Iris pigment epithelial cell (primary cell): Measurements from ENCODE around the gene PELO.
A peak's percentile ranks its signal among the peaks of the same experiment; 100 is the strongest.

ENCODE experiments used
- DNase-seq: peaks from one replicate; pipeline ENCODE4 v3.0.0-alpha.2; 2011; ENCODE audit warnings: low read depth

The PELO gene

DNA sequence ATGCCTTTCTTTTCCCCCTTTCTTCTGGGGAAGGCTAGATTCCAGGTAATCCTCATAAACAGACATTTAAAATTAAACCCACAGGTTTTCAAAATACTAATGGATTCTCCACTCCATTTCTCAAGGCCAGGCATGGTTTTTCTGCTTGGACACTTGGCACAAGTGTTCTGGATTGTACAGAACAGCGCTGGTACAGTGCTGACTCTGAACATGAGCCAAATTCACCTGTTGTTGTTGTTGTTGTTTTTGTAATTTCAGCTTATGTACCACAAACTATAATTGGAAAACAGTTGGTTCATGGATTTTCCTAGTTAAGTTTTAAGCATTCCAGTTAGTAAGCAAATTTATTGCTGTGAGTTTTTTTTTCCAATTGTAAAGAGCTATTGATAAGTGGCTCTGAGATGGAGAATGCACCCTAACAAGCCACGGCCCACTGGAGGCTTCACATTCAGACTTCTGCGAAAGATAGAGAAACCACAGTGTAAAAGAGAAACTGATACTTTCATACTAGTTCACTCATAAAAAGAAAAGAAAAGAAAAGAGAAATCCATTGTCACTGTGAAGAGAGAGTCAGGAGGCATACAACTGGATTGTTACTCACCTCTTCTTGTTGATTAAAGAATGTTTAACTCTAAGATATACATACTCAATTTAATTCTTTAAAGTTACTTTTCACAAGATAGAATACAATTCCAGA, 16.2 kb upstream of the PELO start:
- DNase-seq: no peak

DNA sequence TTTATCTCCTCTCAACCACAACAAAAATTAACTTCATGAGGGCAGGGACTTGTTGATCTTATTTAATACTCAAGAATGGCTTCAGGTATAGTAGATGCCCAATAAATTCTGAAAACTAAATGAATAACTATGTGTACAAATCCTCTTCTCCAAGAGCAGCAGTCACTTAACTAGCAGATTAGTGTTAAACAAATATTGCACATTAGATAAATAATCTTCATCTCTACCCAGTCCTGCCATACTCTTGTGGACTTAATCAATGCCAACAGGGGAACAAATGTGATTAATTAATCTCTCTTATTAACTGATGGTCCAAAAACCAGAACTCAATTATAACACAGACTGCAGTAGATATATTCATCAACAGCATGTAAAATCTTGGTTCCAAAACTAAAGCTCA, 15.0 kb upstream of the PELO start:
- DNase-seq: no peak

DNA sequence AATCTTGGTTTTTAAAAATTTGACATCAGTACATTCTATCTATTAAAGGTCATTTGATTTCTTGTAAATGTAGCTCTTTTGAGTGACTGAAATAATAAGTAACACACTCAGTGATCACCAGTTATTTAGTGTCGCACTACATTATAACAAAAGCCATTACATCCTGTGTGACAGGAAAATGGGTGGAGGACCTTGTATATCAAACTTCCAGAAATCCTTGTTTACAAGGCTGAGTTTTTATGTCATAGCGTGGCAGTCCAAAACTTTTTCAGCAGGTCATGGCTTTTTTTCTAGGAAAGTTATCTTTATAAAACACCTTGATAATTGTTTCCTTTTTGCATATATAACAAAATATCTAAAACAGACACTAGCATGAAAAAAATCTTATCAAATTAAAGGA, 14.4 kb upstream of the PELO start:
- no peak for DNase-seq

DNA sequence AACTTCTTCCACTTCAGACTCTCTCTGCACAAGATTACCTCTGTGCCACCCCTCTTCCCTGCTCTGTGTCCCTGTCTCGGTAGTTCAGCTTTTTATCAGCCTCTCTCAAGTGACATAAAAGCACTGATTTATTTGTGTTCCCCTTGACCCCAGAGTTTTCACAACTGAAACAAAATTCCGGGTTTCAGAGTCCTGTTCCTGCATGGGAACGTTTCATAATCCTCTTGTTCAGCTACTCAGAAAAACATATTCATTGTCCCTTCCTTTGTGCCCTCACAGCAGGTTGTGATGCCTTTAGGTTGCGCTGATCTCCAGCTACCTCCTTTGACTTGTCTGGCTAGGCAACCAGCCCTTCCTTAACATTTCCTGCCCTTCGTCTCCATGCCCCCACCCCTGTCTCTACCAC, 13.7 kb upstream of the PELO start:
- no peak for DNase-seq

DNA sequence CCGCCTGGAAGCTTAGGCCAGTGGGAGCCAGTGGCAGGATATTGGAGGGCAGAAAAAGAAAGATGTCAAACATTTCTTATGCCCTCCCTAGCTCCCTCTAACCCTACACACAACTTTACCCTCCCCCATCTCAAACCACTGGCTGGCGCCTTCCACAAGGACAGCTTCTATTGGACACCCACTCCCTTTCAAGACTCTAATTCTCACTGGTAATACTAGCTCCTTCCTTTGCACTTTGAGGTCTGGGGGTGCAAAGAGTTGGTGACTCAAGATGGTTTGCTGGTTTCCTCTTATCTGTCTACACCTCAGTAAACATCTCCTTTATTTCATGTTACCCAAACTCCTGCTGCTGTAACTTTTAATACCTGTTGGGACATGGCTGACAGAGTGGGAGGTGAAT, 11.6 kb upstream of the PELO start:
- no peak for DNase-seq

GRCh38 chr5:52777186-52777585, 10.5 kb upstream of the PELO start:
- no peak for DNase-seq

DNA sequence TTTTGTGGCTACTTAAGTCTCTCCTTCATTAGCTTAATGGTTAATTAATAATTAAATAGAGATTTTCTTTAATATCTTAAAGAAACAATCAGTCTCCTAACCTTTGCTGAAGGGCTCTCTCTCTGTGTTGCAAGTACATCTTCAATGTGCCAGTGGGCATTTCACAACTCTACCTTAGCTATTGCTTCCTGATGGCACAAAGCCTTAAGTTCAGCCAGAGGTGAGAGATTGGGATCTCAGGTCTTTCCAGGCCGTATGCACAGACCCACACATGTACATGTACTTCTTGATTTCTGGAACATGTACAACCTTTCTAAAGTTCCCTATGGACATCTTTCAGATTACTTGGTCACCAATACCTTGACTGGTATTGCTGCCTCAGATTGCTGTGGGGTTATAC, 8.9 kb upstream of the PELO start:
- DNase-seq: no peak

DNA sequence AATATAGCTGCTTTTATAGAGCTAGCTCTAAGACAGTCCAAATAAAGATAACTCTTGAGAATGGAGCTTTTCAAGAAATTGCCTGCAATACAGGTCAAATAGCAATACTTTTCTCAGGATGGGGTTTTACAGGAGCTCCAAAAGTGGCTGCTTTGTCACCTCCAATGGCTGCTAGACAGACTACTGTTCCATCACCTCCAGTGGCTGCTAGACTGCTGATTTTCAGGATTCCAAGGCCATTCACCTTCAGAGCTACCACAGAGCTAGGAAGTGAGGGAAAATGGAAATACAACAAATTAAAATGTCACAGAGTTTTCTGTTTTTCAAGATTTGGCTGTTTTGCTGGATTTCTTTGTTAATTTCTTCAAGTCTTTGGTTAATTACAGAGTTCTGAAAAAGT, 8.5 kb upstream of the PELO start:
- no peak for DNase-seq

DNA sequence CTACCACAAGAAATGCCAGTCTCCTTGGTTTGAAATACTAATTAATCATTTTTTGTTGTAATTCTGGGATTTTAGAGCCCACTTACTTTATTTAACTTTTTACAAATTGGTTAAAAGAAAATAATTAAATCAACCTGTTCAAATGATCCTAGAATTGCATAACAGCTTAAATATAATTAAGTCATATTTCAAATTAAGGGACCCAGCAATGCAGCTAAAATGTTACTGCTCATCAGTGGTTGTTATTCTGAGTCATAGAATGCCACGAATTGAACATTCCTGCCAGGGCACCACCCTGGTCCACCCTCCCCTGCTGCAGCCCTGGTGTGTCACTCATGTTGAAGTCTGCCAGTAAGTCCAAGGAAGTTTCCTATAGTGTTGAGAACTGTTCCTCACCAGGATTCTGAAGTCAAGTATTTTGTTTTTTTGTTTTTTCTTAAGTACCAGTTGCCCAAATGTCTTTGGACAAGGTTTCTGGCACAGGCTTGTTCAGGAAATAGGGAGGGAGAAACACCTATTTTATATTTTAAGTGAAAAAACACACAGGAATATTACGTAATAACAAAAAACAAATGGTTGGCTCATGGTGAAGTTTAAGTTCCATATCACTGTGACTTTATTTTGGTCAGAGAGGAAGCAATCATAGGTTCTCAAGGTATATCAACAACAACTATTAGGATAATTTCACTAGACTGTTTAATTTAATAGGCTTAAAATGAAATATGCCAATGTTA, 4.3 kb upstream of the PELO start:
- no peak for DNase-seq

DNA sequence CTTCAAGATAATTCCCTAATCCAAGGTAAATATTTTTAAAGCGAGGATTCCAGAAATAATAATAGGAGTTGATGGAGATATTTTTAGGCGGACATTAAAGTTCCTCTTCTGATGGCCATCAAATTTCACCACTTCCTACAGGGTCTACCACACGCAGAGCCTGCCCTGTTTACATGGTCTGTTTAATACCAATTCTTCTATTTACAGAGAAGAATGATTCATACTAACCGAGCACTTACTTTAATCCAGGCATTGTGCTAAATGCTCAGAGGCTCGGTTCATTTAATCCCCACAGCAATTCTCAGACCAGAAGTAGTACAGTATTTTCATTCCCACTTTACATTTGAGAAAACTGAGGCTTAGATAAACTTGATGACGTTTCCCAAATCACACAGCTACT, 3.0 kb upstream of the PELO start:
- peak; percentile 72 for DNase-seq

DNA sequence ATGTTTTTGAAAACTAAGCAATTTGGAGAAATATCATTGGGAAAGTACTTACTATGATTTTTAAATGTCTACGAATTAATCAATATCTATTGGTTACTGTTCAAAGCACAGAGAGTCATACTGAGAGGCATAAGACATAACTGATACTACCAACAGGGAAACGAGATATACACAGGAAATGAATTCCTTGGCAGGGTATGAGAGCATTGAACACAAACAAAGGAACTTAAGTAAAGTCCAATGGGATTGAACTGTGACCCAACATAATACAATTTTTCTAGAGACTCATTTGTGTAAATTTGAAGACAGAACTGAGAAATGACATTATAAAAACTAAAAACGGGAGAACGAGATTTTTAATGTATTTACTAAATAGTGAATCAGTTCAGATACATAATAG, 1.3 kb upstream of the PELO start:
- no peak for DNase-seq

GRCh38 chr5:52786949-52787599, 642 bp upstream of the PELO start:
- DNase-seq: no peak

- no peak for DNase-seq
Measured at GRCh38 chr5:52788505-52788821, 747 bp downstream of the PELO start.

- no peak for DNase-seq
Measured at GRCh38 chr5:52789378-52789777, 1.7 kb downstream of the PELO start.

- no peak for DNase-seq
Measured at GRCh38 chr5:52789851-52790250, 2.1 kb downstream of the PELO start.

DNA sequence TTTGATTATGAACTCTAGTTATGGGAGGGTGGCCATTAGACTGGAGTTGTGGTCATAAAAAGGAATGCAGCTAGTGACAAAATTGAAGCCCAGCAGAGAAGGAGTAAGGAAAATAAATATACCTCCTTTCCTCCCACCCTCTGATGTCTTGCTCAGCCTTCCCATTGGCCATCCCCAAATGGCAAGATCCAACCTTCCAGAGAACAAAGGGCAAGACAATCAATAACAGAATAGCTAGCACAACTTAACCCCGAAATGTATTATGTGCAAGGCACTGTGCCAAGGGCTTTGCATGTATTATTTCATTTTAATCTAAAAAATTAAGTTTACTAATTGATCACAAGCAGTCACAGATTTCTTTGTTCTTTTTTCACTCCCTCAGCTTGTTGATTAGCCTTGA, 3.6 kb downstream of the PELO start:
- DNase-seq: no peak

GRCh38 chr5:52794519-52794918, 6.8 kb downstream of the PELO start:
- peak; percentile 88 for DNase-seq

- DNase-seq: no peak
Measured at GRCh38 chr5:52796031-52796430, 8.3 kb downstream of the PELO start.

DNA sequence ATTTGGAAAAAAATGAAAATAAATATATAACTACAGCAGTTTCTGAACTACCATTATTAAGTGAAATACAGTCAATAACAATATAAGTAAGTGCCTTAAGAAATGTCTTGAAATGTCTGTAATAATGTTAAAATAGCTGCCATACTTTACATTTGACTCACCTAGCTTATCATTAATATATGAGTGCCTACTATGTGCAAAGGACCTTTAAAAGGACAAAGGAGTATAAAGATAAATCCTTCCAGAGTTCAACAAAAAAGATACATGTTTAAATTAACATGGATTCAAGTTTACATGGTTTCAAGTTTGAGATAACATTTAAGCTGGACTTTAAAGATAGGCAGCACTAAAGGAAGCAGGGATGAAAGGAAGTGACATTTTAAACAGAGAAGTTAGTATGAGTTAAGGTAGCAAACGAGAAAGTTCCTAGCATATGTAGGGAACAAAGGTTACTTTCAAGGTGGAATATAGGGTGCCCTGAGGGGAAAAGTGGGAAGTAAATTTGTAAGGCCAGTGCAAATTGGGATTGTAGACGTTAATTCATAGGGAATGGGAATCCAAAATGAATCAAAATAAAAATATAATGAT, 8.9 kb downstream of the PELO start:
- DNase-seq: no peak

GRCh38 chr5:52798938-52799337, 11.2 kb downstream of the PELO start:
- no peak for DNase-seq

- DNase-seq: peak; percentile 83
Measured at GRCh38 chr5:52799358-52799982, 11.8 kb downstream of the PELO start.

- DNase-seq: peak; percentile 94
Measured at GRCh38 chr5:52799983-52800393, 12.3 kb downstream of the PELO start.
